PC-3 (cell line): Measurements from ENCODE around the gene POU2F1. TPM values are rescaled to one million over a fixed set of nuclear protein-coding genes. Genes with fewer than 3 reads are reported as not detected.

ENCODE experiments used
- ATAC-seq: fragments of 200-7000 bp; cut with Tn5 transposase; 2 replicates; pipeline ENCODE4 v1.9.1; 2020; ENCODE audit warnings: mild to moderate bottlenecking, moderate library complexity
- BruUV-seq: library from RNA; stranded (reverse); fragments of 400-500 nt; replicated peaks from 2 replicates; lab custom pipeline; 2021; lab: Mats Ljungman, UMichigan
- CTCF ChIA-PET: fragments of 300-600 bp; sonication (Branson Sonifier 250); formaldehyde crosslinking; loops from one replicate; lab custom pipeline; 2022; ENCODE audit warnings: antibody characterized with exemption; lab: Charles Lee
- POLR2A ChIA-PET: fragments of 300-600 bp; sonication (Branson Sonifier 250); formaldehyde crosslinking; loops from one replicate; lab custom pipeline; 2022; ENCODE audit warnings: antibody characterized with exemption; ENCODE audit not compliant: unreplicated experiment; lab: Charles Lee
- DNase-seq: peaks from one replicate; pipeline ENCODE4 v3.0.0-alpha.2; 2015
- H2AFZ ChIP-seq: fragments of 300-600 bp; sonication (generic); 2 replicates; pipeline ENCODE4 v1.6.0; 2016; ENCODE audit warnings: antibody characterized with exemption, low read length
- H3F3A ChIP-seq: fragments of 300-600 bp; sonication (generic); one replicate; pipeline ENCODE4 v1.6.0; 2017; ENCODE audit warnings: antibody characterized with exemption, low read length, control low read depth, mild to moderate bottlenecking; ENCODE audit not compliant: unreplicated experiment
- H3K27ac ChIP-seq: fragments of 300-600 bp; sonication (generic); 2 replicates; pipeline ENCODE4 v1.5.1; 2016; ENCODE audit warnings: mild to moderate bottlenecking, low read length
- H3K27me3 ChIP-seq: fragments of 300-600 bp; sonication (generic); 2 replicates; pipeline ENCODE4 v1.6.1; 2016; ENCODE audit warnings: low read length, mixed read lengths
- H3K36me3 ChIP-seq: fragments of 300-600 bp; sonication (generic); 2 replicates; pipeline ENCODE4 v1.6.1; 2016; ENCODE audit warnings: low read depth, mixed run types, low read length, mixed read lengths
- H3K4me1 ChIP-seq: fragments of 300-600 bp; sonication (generic); 2 replicates; pipeline ENCODE4 v1.5.1; 2016; ENCODE audit warnings: low read length; ENCODE audit not compliant: insufficient read depth
- H3K4me2 ChIP-seq: fragments of 300-600 bp; sonication (generic); 2 replicates; pipeline ENCODE4 v1.6.0; 2016; ENCODE audit warnings: low read length
- H3K4me3 ChIP-seq: fragments of 300-600 bp; sonication (generic); 2 replicates; pipeline ENCODE4 v1.5.1; 2016; ENCODE audit warnings: mild to moderate bottlenecking, low read length, mixed read lengths
- H3K79me2 ChIP-seq: fragments of 300-600 bp; sonication (generic); 2 replicates; pipeline ENCODE4 v1.6.1; 2017; ENCODE audit warnings: low read length, mixed read lengths
- H3K9ac ChIP-seq: fragments of 300-600 bp; sonication (generic); 2 replicates; pipeline ENCODE4 v1.6.0; 2016; ENCODE audit warnings: mild to moderate bottlenecking, low read length
- H3K9me2 ChIP-seq: fragments of 300-600 bp; sonication (generic); replicated peaks from 2 replicates; pipeline ENCODE4 v1.6.1; 2016; ENCODE audit warnings: mixed run types, low read length, mixed read lengths
- H3K9me3 ChIP-seq: fragments of 300-600 bp; sonication (generic); 2 replicates; pipeline ENCODE4 v1.6.1; 2016; ENCODE audit warnings: low read length, mixed read lengths
- H4K20me1 ChIP-seq: fragments of 300-600 bp; sonication (generic); 2 replicates; pipeline ENCODE4 v1.6.1; 2016; ENCODE audit warnings: low read length, mixed read lengths
- EZH2 ChIP-seq: fragments of 300-600 bp; sonication (generic); IDR thresholded peaks from one replicate; pipeline ENCODE4 v1.6.1; 2017; ENCODE audit warnings: antibody characterized with exemption, mild to moderate bottlenecking, low read length; ENCODE audit not compliant: unreplicated experiment
- EZH2phosphoT487 ChIP-seq: fragments of 300-600 bp; sonication (generic); IDR thresholded peaks from 2 replicates; pipeline ENCODE4 v1.6.1; 2018; ENCODE audit warnings: mild to moderate bottlenecking, antibody characterized with exemption, low read length, borderline replicate concordance
- intact Hi-C: fragments of 100-400 bp; cut with micrococcal nuclease; formaldehyde crosslinking; loops from 2 replicates; pipeline ENCODE4 v1.9.0; 2023
- total RNA-seq: library from RNA; depleted of rRNA; stranded (reverse); fragments of >200 nt; gene quantifications from 2 replicates; pipeline ENCODE4 v1.2.3, GENCODE V29; 2014
- TF ChIP-seq, protein P1 (sequence below): fragments of 300-600 bp; sonication (generic); conservative IDR thresholded peaks from 2 replicates; pipeline ENCODE4 v1.5.1; 2017; ENCODE audit warnings: antibody characterized with exemption, low read depth, mild to moderate bottlenecking, low read length

POU2F1 gene
- total RNA-seq, 1 experiment from 2014 or later = 8.7 TPM

GRCh38 chr1:167274061-167274460, 53.4 kb downstream of the POU2F1 start:
- H3F3A ChIP-seq = no peaks in the 10 kb centered on the region
- CTCF ChIA-PET = interaction anchor here (0.6 kb wide), 1 partner anchor 259 kb away, joined by 3 read pairs; no protein-coding TSS in a partner anchor
- intact Hi-C loops = no loop called here
- no peak for DNase-seq
- no peak overlapping the region for H3K9ac ChIP-seq
- H3K36me3 ChIP-seq = no peaks in the 10 kb centered on the region
- H3K27me3 ChIP-seq = no peaks in the 10 kb centered on the region
- no peak overlapping the region for H3K27ac ChIP-seq
- ATAC-seq = no peak
- H4K20me1 ChIP-seq = no peaks in the 10 kb centered on the region
- H3K4me3 ChIP-seq = no peak overlapping the region
- no peaks in the 10 kb centered on the region for H3K9me3 ChIP-seq
- no peaks in the 10 kb centered on the region for H3K4me1 ChIP-seq
- H2AFZ ChIP-seq = no peak overlapping the region
- POLR2A ChIA-PET = no interaction called here
- no peak for TF ChIP-seq EZH2
- TF ChIP-seq EZH2phosphoT487 = no peak
- TF ChIP-seq, protein P1, sequence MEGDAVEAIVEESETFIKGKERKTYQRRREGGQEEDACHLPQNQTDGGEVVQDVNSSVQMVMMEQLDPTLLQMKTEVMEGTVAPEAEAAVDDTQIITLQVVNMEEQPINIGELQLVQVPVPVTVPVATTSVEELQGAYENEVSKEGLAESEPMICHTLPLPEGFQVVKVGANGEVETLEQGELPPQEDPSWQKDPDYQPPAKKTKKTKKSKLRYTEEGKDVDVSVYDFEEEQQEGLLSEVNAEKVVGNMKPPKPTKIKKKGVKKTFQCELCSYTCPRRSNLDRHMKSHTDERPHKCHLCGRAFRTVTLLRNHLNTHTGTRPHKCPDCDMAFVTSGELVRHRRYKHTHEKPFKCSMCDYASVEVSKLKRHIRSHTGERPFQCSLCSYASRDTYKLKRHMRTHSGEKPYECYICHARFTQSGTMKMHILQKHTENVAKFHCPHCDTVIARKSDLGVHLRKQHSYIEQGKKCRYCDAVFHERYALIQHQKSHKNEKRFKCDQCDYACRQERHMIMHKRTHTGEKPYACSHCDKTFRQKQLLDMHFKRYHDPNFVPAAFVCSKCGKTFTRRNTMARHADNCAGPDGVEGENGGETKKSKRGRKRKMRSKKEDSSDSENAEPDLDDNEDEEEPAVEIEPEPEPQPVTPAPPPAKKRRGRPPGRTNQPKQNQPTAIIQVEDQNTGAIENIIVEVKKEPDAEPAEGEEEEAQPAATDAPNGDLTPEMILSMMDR = no peak
- no peaks in the 10 kb centered on the region for H3K9me2 ChIP-seq
- peaks cover 85% of the 10 kb centered on the region for H3K79me2 ChIP-seq
- no TSS peak for BruUV-seq
- H3K4me2 ChIP-seq = no peak overlapping the region

GRCh38 chr1:167276969-167277368, 56.3 kb downstream of the POU2F1 start:
- no TSS peak for BruUV-seq
- TF ChIP-seq, protein P1 = no peak
- TF ChIP-seq EZH2 = no peak
- TF ChIP-seq EZH2phosphoT487 = no peak
- ATAC-seq = no peak
- Histone ChIP-seq H3F3A (no peaks in the 10 kb centered on the region), H3K79me2 (peaks cover 84% of the 10 kb centered on the region), H3K9me2 (no peaks in the 10 kb centered on the region), H3K4me3 (no peak overlapping the region), H3K4me1 (no peaks in the 10 kb centered on the region), H3K4me2 (no peak overlapping the region), H3K36me3 (no peaks in the 10 kb centered on the region), H3K9me3 (no peaks in the 10 kb centered on the region), H3K9ac (no peak overlapping the region), H3K27me3 (no peaks in the 10 kb centered on the region), H3K27ac (no peak overlapping the region), H2AFZ (no peak overlapping the region), H4K20me1 (no peaks in the 10 kb centered on the region)
- ChIA-PET POLR2A (no interaction called here), CTCF (no interaction called here)
- no peak for DNase-seq
- intact Hi-C loops = no loop called here

DNA sequence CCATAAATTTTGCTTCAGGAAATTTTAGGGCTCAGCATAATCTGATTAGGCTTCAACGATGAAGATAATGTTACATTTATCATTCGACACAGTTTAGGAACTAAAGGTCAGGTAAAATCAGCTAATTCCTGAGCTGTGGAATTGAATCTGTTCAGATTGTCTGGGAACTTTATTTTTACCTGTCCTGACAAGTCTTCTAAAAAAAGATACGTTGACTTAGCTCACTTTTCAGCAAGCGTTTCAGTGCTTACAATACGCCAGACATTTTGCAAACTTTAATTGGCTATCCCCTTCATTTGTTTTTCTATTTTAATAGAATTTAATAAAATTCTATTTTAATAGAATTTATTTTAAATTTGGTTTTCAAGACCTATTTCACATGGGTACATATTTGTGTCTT, 57.8 kb downstream of the POU2F1 start:
- Histone ChIP-seq H3K79me2 (peaks cover 80% of the 10 kb centered on the region), H3K36me3 (no peaks in the 10 kb centered on the region), H3F3A (no peaks in the 10 kb centered on the region), H3K27ac (no peak overlapping the region), H3K4me3 (no peak overlapping the region), H4K20me1 (no peaks in the 10 kb centered on the region), H3K27me3 (no peaks in the 10 kb centered on the region), H3K9me3 (no peaks in the 10 kb centered on the region), H3K4me2 (no peak overlapping the region), H2AFZ (no peak overlapping the region), H3K9me2 (no peaks in the 10 kb centered on the region), H3K9ac (no peak overlapping the region), H3K4me1 (no peaks in the 10 kb centered on the region)
- ChIA-PET POLR2A (no interaction called here), CTCF (no interaction called here)
- ATAC-seq (no peak), DNase-seq (no peak)
- no TSS peak for BruUV-seq
- intact Hi-C loops = no loop called here
- TF ChIP-seq EZH2 (no peak), EZH2phosphoT487 (no peak)
- TF ChIP-seq, protein P1 = no peak
